ENCODE results near the gene HPSE. TPM values are rescaled to one million over a fixed set of nuclear protein-coding genes. Genes with fewer than 3 reads are reported as not detected.

Gene HPSE
- total and polyA plus RNA-seq, 2 experiments from 2014 or later = 2.2 to 2.9 TPM

GRCh38 chr4:83340692-83341343 lies 6.2 kb upstream of the HPSE start (continued):
- TF ChIP-seq ZNF331 (CRISPR knock-in tag; IDR thresholded peaks at IDR 0.05; ENCODE audit: low read depth) = no peak
- no peak for TF ChIP-seq POLR2AphosphoS5 (IDR thresholded peaks at IDR 0.05; ENCODE audit: low read depth)
- TF ChIP-seq EZH2phosphoT487 (IDR thresholded peaks at IDR 0.05; ENCODE audit: unreplicated experiment) = no peak

- no peak for ATAC-seq
- no peak overlapping the region for H3K4me2 ChIP-seq
- Mint-ChIP-seq H3K36me3 (ENCODE audit: low read depth) (no peaks in the 10 kb centered on the region), H3K9me3 (no peaks in the 10 kb centered on the region), H3K4me3 (no peak overlapping the region), H3K4me1 (peaks cover 8% of the 10 kb centered on the region; the same call in 2 of the 3 replicates), H3K27me3 (ENCODE audit: insufficient read depth, low read depth, poor library complexity) (peaks cover 14% of the 10 kb centered on the region), H3K27ac (no peak overlapping the region)
- no peak for TF ChIP-seq ZNF331 (CRISPR knock-in tag; IDR thresholded peaks at IDR 0.05; ENCODE audit: low read depth)
- TF ChIP-seq JUNB (IDR thresholded peaks at IDR 0.05; ENCODE audit: unreplicated experiment) = no peak
- no peak for TF ChIP-seq EZH2 (IDR thresholded peaks at IDR 0.05; ENCODE audit: low read depth, unreplicated experiment)
- no peak for TF ChIP-seq NANOG (IDR thresholded peaks at IDR 0.05; ENCODE audit: borderline replicate concordance)
- no peak for TF ChIP-seq REST (IDR thresholded peaks at IDR 0.05; ENCODE audit: unreplicated experiment)
- no peak for TF ChIP-seq STAT1 (IDR thresholded peaks at IDR 0.05; ENCODE audit: unreplicated experiment)
- no peak for TF ChIP-seq CTCF (conservative IDR thresholded peaks at IDR 0.05; ENCODE audit: low read depth in 2 of 2)
- no peak for TF ChIP-seq CREB1 (CRISPR knock-in tag; IDR thresholded peaks at IDR 0.05; ENCODE audit: low read depth)
- no peaks in the 10 kb centered on the region for H4K20me1 ChIP-seq (replicated peaks; ENCODE audit: insufficient read depth)
- H3K4me3 ChIP-seq = no peak overlapping the region
- H3K27ac ChIP-seq (ENCODE audit: low read depth) = no peak overlapping the region
- H3K27me3 ChIP-seq (ENCODE audit: insufficient read depth) = peaks cover 18% of the 10 kb centered on the region
- H3K4me1 ChIP-seq (ENCODE audit: insufficient read depth) = no peaks in the 10 kb centered on the region
- no peaks in the 10 kb centered on the region for H3F3A ChIP-seq (replicated peaks; ENCODE audit: low read depth)
- H2AFZ ChIP-seq = no peak overlapping the region
- H3K79me2 ChIP-seq (replicated peaks; ENCODE audit: insufficient read depth) = no peaks in the 10 kb centered on the region
- DNase-seq (ENCODE audit: low spot score) = no peak
- peaks cover 4% of the 10 kb centered on the region; the same call in 1 of the 2 replicates for H3K9me2 ChIP-seq (ENCODE audit: insufficient read depth)
- H3K36me3 ChIP-seq (ENCODE audit: insufficient read depth) = no peaks in the 10 kb centered on the region
These were observed 4.9 kb upstream of the HPSE start for GRCh38 chr4:83339573-83339972.

Data from GM23338 (cell line).